Mammary epithelial cell (primary cell): Measurements from ENCODE around the gene BAZ1A.

Experiments
- EZH2 ChIP-seq: IDR thresholded peaks from 2 replicates; pipeline ENCODE4 v1.6.1; 2012; ENCODE audit warnings: low read length, inconsistent platforms, borderline replicate concordance
- TF ChIP-seq, protein P1 (sequence below), 2 donors: IDR thresholded peaks in 1 of 2; conservative IDR thresholded peaks in 1 of 2; 2 replicates each; pipeline ENCODE4 v1.5.1; 2011 to 2012; ENCODE audit warnings: inconsistent platforms in 2 of 2, low read length in 2 of 2, mild to moderate bottlenecking in 2 of 2, control low read depth in 1 of 2, low read depth in 1 of 2; ENCODE audit not compliant: insufficient read depth in 1 of 2; ENCODE audit errors: extremely low read depth in 1 of 2

DNA sequence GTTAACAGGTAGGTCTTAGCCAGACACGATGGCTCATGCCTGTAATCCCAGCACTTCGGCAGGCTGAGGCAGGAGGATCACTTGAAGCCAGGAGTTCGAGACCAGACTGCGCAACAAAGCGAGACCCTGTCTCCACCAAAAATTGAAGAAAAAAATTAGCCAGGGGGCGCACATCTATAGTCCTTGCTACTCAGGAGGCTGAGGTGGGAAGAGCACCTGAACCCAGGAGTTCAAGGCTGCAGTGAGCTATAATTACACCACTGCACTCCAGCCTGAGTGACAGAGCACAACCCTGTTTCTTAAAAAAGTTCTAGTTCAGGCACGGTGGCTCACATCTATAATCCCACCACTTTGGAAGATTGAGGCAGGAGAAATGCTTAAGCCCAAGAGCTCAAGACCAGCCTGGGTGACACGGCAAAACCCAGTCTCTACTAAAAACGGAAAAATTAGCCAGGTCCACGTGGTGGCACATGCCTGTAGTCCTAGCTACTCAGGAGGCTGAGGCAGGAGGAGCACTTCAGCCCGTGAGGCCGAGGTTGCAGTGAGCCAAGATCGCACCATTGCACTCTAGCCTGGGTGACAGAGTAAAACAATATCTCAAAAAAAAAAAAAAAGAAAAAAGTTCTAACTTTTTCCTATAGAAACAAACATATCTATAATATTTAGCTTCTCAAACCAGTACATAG, 9.1 kb downstream of the BAZ1A start:
- TF ChIP-seq, protein P1, sequence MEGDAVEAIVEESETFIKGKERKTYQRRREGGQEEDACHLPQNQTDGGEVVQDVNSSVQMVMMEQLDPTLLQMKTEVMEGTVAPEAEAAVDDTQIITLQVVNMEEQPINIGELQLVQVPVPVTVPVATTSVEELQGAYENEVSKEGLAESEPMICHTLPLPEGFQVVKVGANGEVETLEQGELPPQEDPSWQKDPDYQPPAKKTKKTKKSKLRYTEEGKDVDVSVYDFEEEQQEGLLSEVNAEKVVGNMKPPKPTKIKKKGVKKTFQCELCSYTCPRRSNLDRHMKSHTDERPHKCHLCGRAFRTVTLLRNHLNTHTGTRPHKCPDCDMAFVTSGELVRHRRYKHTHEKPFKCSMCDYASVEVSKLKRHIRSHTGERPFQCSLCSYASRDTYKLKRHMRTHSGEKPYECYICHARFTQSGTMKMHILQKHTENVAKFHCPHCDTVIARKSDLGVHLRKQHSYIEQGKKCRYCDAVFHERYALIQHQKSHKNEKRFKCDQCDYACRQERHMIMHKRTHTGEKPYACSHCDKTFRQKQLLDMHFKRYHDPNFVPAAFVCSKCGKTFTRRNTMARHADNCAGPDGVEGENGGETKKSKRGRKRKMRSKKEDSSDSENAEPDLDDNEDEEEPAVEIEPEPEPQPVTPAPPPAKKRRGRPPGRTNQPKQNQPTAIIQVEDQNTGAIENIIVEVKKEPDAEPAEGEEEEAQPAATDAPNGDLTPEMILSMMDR (conservative IDR thresholded peaks at IDR 0.05 in 1 of 2, IDR thresholded peaks at IDR 0.05 in 1 of 2; ENCODE audit: extremely low read depth in 1 of 2, insufficient read depth in 1 of 2, low read depth in 1 of 2, low read length in 2 of 2): no peak
- TF ChIP-seq EZH2: no peak
